ENCODE data around the gene SLC25A1. TPM values are rescaled to one million over a fixed set of nuclear protein-coding genes. Genes with fewer than 3 reads are reported as not detected.

The SLC25A1 gene
- total RNA-seq, 1 donor from 2014 or later: 99.8 TPM

DNA sequence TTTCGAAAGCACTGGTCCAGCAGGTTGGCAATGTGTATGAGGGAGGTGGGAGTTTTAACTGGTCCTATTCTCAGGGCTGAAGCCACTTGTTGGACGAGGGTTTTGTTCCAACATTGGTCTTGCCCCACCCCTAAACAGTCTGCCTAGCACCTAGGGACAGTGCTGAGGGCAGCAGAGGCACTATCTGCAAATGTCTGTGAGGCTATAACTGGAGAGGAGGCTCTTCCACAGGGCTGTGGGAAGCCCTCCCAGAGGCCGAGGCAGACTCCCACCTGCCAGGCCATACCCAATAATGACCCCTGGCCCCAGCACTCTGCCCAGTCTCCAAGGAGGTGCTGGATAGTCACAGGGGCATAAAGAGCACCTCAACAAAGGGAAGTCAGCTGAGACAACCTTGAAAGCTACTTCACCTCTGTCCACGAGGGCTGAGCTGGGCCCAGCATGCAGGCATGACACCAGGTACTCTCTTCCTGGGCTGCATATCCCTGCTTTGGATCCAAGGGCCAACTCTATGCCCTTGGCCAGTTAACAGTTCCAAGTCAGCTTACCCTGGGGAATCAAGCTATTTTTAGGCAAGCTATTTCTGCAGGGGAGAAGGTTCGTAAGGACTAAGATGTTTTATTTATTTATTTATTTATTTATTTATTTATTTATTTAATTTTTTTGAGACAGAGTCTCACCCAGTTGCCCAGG lies 40.2 kb upstream of the SLC25A1 start:
- H3K27ac Mint-ChIP-seq: no peak overlapping the region
- H3K4me1 Mint-ChIP-seq (ENCODE audit: low read depth): peaks cover 2% of the 10 kb centered on the region
- TF ChIP-seq, protein P1, sequence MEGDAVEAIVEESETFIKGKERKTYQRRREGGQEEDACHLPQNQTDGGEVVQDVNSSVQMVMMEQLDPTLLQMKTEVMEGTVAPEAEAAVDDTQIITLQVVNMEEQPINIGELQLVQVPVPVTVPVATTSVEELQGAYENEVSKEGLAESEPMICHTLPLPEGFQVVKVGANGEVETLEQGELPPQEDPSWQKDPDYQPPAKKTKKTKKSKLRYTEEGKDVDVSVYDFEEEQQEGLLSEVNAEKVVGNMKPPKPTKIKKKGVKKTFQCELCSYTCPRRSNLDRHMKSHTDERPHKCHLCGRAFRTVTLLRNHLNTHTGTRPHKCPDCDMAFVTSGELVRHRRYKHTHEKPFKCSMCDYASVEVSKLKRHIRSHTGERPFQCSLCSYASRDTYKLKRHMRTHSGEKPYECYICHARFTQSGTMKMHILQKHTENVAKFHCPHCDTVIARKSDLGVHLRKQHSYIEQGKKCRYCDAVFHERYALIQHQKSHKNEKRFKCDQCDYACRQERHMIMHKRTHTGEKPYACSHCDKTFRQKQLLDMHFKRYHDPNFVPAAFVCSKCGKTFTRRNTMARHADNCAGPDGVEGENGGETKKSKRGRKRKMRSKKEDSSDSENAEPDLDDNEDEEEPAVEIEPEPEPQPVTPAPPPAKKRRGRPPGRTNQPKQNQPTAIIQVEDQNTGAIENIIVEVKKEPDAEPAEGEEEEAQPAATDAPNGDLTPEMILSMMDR (IDR thresholded peaks at IDR 0.05; ENCODE audit: unreplicated experiment): no peak
- H3K4me3 Mint-ChIP-seq (ENCODE audit: low read depth): no peak overlapping the region
- DNase-seq (ENCODE audit: low spot score, unreplicated experiment): no peak
- no peaks in the 10 kb centered on the region for H3K27me3 Mint-ChIP-seq
- no peaks in the 10 kb centered on the region for H3K9me3 Mint-ChIP-seq (ENCODE audit: low read depth)
- peaks cover 4% of the 10 kb centered on the region for H3K36me3 Mint-ChIP-seq (ENCODE audit: insufficient read depth)

DNA sequence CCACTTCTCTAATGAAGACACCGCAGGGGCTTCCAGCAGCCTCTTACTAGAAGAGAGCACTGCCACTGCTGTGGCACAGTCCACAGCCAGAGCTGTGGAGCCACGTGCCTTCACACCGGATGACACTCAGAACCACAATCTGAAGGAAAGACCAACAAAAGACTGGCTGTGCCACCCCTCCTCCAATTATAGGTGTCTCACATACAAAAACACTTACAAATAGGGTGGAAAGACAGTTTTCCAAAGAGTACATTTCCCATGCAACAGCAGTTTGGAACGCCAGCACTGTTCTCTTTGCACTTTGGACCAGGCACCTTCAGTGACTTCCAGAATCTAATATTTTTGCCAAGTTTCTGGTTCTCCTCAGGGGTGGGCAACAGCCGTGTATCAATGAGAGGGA lies 38.0 kb upstream of the SLC25A1 start:
- Mint-ChIP-seq H3K4me1 (ENCODE audit: low read depth) (peaks cover 2% of the 10 kb centered on the region), H3K9me3 (ENCODE audit: low read depth) (no peaks in the 10 kb centered on the region), H3K27me3 (no peaks in the 10 kb centered on the region), H3K4me3 (ENCODE audit: low read depth) (no peak overlapping the region), H3K27ac (no peak overlapping the region), H3K36me3 (ENCODE audit: insufficient read depth) (no peaks in the 10 kb centered on the region)
- DNase-seq (ENCODE audit: low spot score, unreplicated experiment): no peak
- TF ChIP-seq, protein P1 (IDR thresholded peaks at IDR 0.05; ENCODE audit: unreplicated experiment): no peak

DNA sequence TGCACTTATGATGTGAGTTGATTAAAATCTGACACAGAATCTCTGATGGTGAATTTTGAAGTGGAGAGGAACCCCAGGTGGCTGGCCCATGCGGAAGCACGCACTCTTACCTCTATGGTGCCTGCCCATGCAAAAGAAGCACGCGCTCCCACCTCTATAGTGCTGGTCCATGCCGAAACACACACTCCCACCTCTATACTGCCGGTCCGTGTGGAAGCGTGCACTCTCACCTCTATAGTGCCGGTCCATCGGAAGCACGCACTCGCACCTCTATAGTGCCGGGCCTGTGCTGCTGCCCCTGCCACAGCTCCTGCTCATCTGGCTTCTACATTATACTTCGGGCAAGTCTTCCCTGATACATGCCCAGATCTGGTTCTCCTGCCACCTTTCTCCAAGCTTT lies 36.8 kb upstream of the SLC25A1 start:
- TF ChIP-seq, protein P1 (IDR thresholded peaks at IDR 0.05; ENCODE audit: unreplicated experiment): no peak
- no peaks in the 10 kb centered on the region for H3K27me3 Mint-ChIP-seq
- no peaks in the 10 kb centered on the region for H3K36me3 Mint-ChIP-seq (ENCODE audit: insufficient read depth)
- H3K27ac Mint-ChIP-seq: no peak overlapping the region
- peaks cover 2% of the 10 kb centered on the region for H3K4me1 Mint-ChIP-seq (ENCODE audit: low read depth)
- no peak for DNase-seq (ENCODE audit: low spot score, unreplicated experiment)
- no peaks in the 10 kb centered on the region for H3K9me3 Mint-ChIP-seq (ENCODE audit: low read depth)
- H3K4me3 Mint-ChIP-seq (ENCODE audit: low read depth): no peak overlapping the region

DNA sequence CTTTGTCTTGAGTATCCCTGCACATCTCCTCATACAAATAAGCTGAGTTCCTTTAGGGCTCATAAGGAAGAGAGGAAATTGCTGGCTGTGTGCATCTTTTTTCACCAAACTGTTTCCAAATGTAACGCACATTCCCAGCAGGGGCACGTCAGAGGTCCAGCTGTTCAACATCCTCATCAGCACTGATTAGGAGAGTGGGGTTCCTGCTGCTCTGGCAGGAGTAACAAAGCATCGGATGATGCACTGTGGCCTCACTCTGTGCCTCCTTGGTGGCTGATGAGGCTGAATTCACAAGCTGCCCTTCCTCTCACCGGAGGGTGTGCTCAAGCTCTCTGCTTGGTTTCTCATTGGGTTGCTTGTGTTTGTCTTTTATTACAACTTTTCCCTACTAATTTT lies 35.5 kb upstream of the SLC25A1 start:
- DNase-seq (ENCODE audit: low spot score, unreplicated experiment): no peak
- Mint-ChIP-seq H3K27me3 (no peaks in the 10 kb centered on the region), H3K27ac (no peak overlapping the region), H3K4me3 (ENCODE audit: low read depth) (no peak overlapping the region), H3K36me3 (ENCODE audit: insufficient read depth) (no peaks in the 10 kb centered on the region), H3K9me3 (ENCODE audit: low read depth) (no peaks in the 10 kb centered on the region), H3K4me1 (ENCODE audit: low read depth) (peaks cover 2% of the 10 kb centered on the region)
- TF ChIP-seq, protein P1 (IDR thresholded peaks at IDR 0.05; ENCODE audit: unreplicated experiment): no peak

DNA sequence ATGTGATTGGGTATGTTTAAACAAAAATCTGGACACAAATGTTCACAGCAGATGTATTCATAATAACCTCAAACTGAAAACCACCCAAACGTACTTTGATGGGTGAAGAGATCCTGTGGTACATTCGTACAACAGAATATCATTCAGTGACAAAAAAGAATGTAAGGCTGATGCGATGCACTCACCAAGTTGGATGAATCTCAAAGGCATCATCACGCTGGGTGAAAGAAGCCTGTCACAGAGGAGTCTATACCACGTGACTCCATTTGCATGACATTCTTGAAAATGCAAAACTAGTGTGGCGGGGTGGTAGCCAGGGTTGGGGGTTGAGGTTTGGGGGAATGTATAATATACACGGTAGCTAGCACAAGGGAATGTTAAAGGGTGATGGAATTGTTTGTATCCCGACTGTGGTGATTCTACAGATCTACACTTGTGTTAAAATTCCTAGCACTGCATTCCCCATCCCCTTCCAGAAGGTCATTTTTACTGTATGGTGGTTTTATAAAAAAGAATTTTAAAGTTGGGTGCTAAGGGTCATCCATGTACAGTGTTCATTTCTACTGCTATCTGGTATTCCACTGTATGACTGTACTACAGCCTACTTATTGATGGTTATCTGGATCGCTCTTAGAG lies 35.0 kb upstream of the SLC25A1 start:
- no peaks in the 10 kb centered on the region for H3K27me3 Mint-ChIP-seq
- no peak overlapping the region for H3K4me3 Mint-ChIP-seq (ENCODE audit: low read depth)
- TF ChIP-seq, protein P1 (IDR thresholded peaks at IDR 0.05; ENCODE audit: unreplicated experiment): no peak
- H3K36me3 Mint-ChIP-seq (ENCODE audit: insufficient read depth): no peaks in the 10 kb centered on the region
- no peak for DNase-seq (ENCODE audit: low spot score, unreplicated experiment)
- no peaks in the 10 kb centered on the region for H3K9me3 Mint-ChIP-seq (ENCODE audit: low read depth)
- H3K27ac Mint-ChIP-seq: no peak overlapping the region
- peaks cover 2% of the 10 kb centered on the region for H3K4me1 Mint-ChIP-seq (ENCODE audit: low read depth)
